ENCODE data around the gene SEMA4A.
"Not testable (repeated sequence)": the region's sequence is repeated elsewhere in the genome, so short reads cannot be mapped to it uniquely, and the experiment has no call there.

The SEMA4A gene

DNA sequence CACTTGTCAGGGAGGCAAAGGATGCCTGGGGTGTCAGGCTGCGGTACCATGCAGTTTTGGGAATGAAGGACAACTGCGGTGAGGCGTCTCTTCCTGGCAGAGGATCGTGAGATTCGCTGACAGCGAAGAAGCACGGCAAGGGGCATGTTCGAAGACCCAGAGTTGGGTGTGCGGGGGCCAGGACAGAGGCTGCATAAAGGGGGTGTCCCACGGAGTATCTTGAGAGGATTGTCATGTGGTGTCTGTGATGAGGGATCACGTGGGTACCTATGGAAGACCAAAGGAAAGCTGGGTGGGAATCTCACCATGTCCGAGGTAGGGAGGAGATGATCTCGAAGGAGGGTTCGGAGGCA is 40.9 kb downstream of the SEMA4A start:
- no peak for DNase-seq (ENCODE audit: low spot score)

DNA sequence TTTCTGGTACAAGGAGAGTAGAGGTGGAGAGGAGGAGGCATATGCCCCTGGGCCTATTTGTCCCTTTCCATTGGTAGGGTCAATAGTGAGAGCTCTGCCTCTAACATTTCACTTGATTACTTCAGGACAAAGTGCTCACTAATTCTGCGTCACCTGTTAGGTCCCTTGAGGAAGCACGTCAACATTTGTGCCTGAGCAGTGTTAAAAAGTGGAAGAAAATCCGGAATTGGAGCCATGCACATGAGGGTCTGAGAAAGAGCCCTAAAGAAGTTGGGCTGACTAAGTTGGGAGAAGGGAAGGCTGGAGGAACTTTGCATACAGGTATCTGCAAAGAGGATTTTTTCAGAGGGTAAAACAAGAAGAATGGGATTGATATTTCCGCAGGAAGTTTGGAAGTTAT is 42.5 kb downstream of the SEMA4A start:
- no peak for DNase-seq (ENCODE audit: low spot score)

DNA sequence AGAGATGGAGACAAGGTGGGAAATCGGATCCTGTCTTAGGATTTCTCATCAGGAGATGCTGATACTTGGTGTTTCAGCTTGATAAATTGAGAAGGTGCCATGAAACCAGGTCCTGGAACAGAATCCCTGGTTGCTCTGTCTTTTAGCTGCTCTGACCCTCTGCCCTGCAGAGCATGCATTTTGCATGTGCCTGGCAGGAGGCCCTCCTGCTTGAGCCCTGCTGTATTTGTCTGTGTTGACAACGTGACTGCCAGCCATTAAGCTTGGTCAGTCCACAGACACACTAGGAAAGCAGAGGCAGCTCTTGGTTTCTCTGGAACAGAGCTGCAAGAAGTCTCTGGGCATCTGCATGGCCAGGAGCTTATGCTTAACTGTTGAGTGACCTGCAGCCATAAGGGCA is 43.1 kb downstream of the SEMA4A start:
- no peak for DNase-seq (ENCODE audit: low spot score)

DNA sequence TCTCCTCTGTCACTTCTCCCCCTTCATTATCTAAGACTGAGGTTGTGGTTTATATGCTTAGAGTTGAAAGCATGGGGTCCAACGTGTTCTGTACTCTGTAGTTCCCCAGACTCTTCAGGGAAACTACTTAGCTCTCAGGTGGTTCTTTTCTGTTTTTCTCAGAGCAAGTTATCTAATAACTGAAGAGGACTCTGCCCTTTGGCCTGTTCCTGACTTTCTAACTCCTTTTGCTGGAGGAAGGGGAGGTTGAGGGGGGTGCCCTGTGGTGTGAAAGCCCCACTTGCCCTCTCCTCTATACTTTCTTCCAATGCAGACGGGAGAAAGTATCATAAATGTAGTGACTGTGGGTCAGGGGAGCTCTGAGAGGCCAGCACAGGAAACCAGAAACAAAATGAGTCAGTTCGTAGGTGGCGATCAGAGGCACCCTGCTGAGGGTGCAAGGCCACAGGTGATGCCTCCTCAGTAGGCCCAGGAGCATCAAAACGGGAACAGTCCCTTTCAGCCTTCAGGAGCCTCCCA is 45.5 kb downstream of the SEMA4A start:
- DNase-seq (ENCODE audit: low spot score) = no peak

DNA sequence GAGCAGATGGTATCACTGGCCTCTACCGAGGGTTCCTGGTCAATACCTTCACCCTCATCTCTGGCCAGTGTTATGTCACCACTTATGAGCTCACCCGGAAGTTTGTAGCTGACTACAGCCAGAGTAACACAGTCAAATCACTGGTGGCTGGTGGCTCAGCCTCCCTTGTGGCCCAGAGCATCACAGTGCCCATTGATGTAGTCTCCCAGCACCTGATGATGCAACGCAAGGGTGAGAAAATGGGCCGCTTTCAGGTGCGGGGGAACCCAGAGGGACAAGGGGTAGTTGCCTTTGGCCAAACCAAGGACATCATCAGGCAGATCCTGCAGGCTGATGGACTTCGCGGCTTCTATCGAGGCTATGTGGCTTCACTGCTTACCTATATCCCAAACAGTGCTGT is 46.7 kb downstream of the SEMA4A start:
- no peak for DNase-seq (ENCODE audit: low spot score)

DNA sequence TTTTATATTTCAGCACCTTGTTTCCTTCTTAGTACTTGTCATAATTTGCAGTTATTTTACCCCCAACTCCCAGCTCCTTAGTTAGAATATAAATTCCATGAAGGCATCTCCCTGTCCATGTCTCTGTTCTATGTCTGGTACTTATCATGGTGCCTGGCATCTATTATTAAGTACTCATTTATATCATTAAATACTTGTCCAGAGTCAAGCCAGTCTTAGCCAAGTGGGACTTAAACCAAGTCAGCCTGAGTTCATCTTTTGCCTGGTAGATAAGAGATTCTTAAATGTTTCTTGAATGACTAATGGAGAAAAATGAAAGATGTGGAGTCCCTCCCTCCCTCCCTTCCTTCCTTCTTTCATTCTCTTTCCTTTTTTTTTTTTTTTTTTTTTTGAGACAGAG is 49.9 kb downstream of the SEMA4A start:
- DNase-seq (ENCODE audit: low spot score) = no peak

DNA sequence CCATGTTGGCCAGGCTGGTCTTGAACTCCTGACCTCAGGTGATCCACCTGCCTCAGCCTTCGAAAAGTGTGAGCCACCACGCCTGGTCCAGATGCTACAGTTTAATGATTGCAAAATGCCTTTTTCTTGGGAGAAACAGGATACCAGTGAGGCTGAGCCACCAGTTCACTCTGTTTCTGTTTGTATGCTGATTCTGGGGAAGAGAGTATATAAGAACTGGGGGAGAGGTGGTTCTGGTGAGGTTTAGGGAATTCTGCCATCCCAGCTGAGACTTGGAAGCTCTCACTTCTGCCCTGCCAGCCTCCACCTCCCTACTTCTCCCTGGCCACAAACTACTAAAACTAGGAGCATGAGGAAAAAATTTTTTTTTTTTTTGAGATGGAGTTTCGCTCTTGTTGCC is 51.3 kb downstream of the SEMA4A start:
- no peak for DNase-seq (ENCODE audit: low spot score)

DNA sequence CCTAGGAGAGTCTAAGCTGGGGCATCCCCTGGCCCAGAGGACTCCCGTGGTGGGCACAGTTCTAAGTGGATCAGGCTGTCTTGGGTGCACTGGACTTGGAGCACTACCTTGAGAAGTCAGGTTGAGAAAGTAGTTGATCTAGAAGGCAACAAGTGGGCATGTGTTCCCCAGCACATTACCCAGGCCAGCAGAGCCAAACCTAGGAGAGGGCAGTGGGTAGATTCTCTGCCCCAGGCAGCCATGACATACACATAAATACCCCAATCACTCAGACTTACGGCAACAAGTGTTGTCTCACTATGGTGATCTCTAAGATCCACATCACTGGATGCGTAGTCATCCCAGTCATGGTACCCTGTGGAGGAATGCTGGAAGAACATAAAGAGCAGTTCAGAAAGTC is 57.9 kb downstream of the SEMA4A start:
- DNase-seq (ENCODE audit: low spot score) = no peak

DNA sequence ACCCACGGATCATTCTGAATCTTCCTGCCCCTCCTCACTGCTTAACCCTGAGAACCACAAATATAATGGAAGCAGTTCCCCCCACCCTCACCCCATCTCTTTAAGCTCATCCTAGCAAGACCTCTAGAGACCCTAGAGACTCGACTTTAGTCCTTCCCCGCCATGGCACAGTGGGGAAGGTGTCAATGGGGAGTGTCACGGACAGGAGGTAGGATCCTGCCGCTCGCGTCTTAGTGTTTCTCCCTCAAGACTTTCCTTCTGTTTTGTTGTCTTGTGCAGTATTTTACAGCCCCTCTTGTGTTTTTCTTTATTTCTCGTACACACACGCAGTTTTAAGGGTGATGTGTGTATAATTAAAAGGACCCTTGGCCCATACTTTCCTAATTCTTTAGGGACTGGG is 58.7 kb downstream of the SEMA4A start:
- no peak for DNase-seq (ENCODE audit: low spot score)

DNA sequence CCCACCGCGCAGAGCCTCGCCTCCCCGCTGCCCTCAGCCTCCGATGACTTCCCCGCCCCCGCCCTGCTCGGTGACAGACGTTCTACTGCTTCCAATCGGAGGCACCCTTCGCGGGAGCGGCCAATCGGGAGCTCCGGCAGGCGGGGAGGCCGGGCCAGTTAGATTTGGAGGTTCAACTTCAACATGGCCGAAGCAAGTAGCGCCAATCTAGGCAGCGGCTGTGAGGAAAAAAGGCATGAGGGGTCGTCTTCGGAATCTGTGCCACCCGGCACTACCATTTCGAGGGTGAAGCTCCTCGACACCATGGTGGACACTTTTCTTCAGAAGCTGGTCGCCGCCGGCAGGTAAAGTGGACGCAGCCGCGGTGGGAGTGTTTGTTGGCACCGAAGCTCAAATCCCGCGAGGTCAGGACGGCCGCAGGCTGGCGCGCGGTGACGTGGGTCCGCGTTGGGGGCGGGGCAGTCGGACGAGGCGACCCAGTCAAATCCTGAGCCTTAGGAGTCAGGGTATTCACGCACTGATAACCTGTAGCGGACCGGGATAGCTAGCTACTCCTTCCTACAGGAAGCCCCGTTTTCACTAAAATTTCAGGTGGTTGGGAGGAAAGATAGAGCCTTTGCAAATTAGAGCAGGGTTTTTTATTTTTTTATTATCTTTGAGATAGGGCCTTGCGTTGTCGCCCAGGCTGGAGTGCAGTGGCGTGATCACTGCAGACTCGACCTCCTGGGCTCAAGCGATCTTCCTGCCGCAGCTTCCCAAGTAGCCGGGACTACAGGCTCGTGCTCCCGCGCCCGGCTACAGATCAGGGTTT is 59.7 kb downstream of the SEMA4A start, which contains the start of gene PMF1:
Gene PMF1, plus strand, starts transcription at position 175 of the 811 bp plus-strand sequence. Its CDS starts 9 bp downstream, at position 184.
- DNase-seq (ENCODE audit: low spot score) = peak; percentile 100

DNA sequence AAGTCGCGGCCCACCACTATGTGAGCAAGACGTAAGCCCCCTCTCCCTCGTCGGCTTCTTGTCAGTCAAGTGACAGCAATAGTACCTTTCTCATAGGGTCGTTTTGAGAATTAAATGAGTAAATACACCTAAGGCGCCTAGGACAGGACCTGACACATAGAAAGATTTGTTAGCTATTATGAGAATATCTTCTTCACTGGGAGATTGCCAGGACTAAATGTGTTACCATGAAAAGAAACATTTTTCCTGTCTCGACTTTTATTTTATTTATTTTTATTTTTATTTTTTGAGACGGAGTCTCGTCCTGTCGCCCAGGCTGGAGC is 60.2 kb downstream of the SEMA4A start:
- no peak for DNase-seq (ENCODE audit: low spot score)

DNA sequence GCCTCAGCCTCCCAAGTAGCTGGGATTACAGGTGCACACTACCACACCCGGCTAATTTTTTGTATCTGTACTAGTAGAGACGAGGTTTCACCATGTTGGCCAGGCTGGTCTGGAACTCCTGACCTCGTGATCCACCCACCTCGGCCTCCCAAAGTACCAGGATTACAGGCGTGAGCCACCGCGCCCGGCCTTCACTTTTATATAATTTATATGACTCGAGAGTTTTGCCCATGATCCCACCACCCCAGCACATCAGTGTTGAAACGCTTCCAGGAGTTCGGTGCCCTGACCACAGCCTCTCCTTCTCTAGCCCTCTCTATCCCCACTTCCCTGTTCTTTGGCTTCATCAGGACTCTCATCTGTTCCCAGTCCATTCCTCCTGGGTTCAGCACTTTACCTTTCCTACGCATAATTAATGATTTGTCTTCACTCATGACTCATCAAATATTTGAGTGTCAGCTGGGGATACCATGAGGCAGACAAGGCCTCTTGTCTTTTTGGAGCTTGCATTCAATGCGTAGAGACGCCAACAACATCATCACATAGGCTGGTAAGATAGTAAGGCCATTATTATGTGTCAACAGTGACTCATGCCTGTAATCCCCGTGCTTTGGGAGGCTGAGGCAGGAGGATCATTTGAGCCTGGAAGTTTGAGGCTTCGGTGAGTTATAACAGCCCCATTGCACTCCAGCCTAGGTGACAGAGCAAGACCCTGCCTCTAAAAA is 60.8 kb downstream of the SEMA4A start:
- no peak for DNase-seq (ENCODE audit: low spot score)

DNA sequence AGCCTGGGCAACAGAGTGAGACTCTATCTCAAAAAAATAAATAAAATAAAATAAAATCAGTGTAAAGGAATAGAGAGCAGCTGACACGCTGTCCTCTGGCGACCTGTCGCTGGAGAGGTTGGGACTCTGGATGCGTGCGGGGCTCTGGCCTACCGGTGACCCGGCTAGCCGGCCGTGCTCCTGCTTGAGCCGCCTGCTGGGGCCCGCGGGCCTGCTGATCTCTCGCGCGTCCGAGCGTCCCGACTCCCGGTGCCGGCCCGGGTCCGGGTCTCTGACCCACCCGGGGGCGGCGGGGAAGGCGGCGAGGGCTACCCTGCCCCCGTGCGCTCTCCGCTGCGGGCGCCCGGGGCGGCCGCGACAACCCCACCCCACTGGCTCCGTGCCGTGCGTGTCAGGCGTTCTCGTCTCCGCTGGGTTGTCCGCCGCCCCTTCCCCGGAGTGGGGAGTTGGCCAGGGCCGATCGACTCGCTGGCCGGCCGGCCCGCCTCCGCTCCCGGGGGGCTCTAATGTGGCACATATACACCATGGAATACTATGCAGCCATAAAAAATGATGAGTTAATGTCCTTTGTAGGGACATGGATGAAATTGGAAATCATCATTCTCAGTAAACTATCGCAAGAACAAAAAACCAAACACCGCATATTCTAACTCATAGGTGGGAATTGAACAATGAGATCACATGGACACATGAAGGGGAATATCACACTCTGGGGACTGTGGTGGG is 63.1 kb downstream of the SEMA4A start:
- DNase-seq (ENCODE audit: low spot score) = not testable (repeated sequence)

DNA sequence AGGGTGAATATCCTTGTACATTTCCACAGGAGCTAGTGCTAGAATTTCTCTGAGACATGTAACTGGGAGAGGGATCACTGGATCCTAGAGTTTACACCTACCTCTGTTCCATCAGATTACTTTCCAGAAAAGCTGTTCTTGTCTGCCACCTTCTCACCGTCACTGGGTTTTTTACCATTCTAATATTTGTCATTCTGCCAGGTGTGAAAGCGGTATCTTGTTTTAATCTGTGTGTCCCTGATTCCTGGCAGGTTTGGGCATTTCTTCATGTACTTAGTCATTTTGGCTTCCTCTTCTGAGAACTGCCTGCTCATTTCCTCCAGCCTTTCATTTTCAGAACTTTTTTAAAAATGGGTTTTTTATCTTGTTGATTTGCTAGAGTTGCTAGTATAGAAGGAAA is 64.5 kb downstream of the SEMA4A start:
- no peak for DNase-seq (ENCODE audit: low spot score)

DNA sequence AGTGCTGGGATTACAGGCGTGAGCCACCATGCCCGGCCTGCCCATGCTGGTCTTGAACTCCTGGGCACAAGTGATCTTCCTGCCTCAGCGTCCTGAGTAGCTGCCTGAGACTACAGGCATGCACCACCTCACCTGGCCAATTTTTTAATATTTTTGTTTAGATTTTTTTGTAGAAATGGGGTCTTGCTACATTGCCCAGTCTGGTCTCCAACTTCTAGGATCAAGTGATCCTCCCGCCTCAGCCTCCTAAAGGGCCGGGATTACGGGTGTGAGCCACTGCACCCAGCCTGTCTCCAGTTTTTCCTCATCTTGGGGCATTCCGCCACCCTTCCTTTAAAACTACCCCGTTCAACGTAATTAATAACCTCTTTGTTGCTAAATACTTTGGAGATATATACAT is 66.8 kb downstream of the SEMA4A start:
- DNase-seq (ENCODE audit: low spot score) = no peak

DNA sequence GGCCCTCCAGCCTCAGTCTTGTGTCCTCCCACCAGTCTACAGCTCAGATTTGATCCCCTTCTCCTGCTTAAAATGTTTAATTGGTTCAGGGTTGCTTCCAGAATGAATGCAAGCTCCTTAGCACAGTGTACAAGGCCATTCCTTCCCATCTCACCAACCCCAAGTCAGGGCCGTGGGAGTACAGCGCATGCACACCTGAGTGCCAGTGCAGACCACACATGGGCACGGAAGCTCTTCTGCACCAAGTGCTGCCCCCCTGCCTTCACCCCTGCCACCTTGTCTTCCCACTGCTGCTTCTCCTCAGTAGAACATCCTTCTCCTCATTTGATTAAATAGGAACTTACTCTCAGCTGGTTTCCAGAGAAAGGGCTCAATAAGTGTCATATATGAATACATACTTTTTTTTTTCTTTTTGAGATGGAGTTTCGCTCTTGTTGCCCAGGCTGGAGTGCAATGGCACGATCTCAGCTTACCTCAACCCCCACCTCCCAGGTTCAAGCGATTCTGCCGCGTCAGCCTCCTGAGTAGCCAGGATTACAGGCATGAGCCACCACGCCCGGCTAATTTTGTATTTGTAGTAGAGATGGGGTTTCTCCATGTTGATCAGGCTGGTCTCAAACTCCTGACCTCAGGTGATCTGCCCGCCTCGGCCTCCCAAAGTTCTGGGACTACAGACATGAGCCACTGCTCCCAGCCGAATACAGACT is 68.8 kb downstream of the SEMA4A start:
- no peak for DNase-seq (ENCODE audit: low spot score)

DNA sequence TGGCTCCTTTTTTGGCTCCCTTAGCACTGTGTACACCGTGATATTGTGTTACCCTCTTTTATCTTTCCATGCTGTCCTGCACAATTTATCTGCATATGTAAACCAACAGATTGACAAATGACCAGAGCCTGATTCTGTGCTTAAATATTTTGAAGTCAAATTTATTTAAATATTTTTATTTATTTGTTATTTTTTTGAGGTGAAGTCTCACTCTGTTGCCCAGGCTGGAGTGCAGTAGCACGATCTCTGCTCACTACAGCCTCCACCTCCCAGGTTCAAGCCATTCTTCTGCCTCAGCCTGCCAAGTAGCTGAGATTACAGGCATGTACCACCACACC is 72.3 kb downstream of the SEMA4A start:
- DNase-seq (ENCODE audit: low spot score) = no peak

DNA sequence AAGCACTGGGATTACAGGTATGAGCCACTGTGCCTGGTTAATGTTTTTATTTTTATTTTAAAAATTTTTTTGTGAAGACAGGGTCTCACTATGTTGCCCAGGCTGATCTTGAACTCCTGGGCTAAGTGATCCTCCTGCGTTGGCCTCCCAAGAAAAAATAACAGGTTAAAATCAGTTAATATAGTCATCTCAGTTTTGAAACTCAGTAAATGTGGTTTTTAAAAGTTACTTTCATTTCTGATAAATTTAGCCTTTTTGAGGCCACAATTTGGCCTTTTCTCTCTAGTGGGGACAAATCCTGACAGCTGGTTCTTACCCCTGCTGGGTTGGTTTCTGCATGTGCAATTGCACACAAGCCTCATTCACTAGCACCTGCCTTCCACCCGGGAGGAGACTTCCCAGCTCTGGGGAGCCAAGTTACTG is 72.7 kb downstream of the SEMA4A start:
- no peak for DNase-seq (ENCODE audit: low spot score)

DNA sequence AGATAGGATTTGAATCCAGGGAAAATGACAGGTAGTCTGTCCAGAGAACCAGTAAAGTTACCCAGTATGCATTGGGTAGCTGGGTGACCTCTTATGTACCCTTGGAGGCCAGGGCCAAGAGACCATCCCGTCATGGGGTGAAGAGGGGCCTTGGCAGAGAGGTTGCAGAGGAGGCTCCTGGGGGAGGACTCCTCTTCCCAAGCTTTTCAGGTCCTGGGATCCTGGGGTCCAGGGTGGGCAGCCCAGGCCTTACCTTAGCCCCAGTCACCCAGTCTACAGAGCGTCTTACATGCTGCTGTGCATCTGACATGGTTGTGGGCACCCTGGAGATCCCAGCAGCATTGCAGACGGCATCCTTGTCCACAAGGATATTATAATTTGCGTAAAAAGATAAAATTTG is 73.4 kb downstream of the SEMA4A start:
- no peak for DNase-seq (ENCODE audit: low spot score)

Measured in HuH-7 (cell line).